Activated CD4-positive, alpha-beta T cell treated with anti-CD3 and anti-CD28 coated beads for 1 hour (primary cell): ENCODE results near the gene RABL2A.
"Not testable (repeated sequence)": the region's sequence is repeated elsewhere in the genome, so short reads cannot be mapped to it uniquely, and the experiment has no call there.

Experiments used
- DNase-seq: peaks from one replicate; pipeline ENCODE4 v3.0.0-alpha.2; 2020

The RABL2A gene

GRCh38 chr2:113626616-113627330, at the start of gene RABL2A:
Gene RABL2A (plus strand): TSS chr2:113627266. CDS start chr2:113628607, 1,341 bp downstream.
- DNase-seq: peak; percentile 83

DNA sequence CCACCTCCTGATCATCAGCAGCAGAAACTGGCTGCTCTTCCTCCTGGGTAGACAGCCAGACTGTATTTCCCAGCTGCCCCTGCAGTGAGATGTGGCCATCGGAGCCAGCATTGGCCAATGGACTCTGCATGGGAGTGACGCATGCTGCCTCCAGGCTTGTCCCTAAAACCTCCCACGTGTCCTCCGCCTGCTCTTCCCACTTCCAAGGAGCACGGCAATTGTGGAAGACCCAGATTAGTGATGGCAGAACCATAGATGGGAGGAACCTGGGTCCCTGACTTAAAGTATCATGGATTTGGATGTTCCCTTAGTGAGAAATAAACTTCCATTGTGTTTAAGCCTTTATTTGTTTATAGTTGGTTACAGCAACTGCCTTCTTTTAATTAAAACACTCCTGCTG, 48.6 kb upstream of the RABL2A start:
- not testable (repeated sequence) for DNase-seq

GRCh38 chr2:113582473-113582872, 44.6 kb upstream of the RABL2A start:
- not testable (repeated sequence) for DNase-seq

DNA sequence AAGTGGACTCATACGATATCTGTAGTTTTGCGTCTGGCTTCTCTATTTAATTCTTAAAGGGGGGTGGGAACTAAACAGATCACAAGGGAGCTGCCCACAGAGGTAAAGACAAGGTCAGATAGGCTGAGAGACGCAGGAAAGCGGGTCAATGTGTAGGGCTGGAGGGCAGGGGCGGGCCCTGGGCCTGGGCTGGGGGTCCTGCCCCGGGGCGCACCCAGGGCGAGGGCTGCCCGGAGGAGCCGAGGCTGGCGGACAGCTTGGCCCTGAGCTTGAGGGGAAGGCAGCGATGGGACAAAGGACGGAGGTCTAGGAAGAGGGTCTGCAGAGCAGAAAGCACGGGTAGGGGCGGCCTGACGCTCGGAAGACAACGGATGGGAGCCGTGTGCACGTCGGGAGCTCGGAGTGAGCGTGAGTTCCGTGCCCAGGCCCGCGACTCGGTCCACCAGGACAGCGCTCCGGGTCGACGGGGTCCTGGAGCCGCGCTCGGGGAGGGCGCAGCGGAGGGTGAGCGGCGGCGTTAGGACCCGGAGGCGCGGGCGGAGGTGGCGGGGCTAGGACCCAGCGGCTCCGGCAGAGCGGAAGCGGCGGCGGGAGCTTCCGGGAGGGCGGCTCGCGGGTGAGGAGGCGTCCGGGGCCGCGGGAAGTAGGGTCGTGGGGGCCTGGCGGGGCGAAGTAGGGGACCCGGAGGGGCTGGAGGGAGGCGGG, 43.4 kb upstream of the RABL2A start:
- DNase-seq: peak; percentile 72

- not testable (repeated sequence) for DNase-seq
These were observed 42.6 kb upstream of the RABL2A start for GRCh38 chr2:113584311-113585092.

DNA sequence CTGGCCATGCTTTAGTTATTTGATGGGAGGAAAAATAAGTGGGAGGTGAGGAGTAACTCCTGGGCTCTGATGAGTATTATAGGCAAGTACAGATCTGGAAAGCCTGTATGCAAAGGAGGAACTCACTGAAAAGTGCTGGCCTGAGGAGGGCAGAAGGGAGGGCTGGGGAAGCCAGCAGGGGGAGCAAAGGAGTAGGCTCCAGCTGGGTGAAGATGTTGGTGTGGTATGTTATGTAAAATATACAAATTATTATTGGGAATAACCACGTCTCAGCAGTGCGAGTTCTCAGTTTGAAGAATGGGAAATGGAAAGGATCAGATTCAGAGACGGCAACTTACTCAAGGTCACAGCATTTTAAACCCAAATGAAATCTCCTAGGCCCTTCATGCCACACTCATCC, 39.9 kb upstream of the RABL2A start:
- peak; percentile 40 for DNase-seq

- not testable (repeated sequence) for DNase-seq
These were observed 37.5 kb upstream of the RABL2A start for GRCh38 chr2:113589591-113589990.

- not testable (repeated sequence) for DNase-seq
These were observed 35.1 kb upstream of the RABL2A start for GRCh38 chr2:113591926-113592325.

DNA sequence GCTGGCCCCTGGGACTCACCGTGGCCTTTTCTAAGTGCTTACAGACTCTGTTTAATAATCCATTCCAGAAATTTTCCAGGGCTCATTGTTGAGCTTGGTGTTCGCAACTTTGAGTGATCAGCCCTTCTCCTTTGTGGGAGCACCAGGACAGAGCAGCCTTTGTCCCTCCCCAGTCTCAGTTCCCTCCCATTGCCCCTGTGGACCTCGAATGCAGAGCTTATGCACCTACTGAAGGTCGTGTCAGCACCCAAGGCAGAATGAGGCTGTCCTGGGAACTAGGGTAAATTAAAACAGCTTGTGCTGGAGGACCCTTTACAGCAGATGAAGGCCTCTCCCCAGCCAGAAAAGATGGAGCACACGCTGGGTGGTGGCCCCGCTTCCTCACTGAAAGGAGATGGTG, 33.8 kb upstream of the RABL2A start:
- not testable (repeated sequence) for DNase-seq

GRCh38 chr2:113595725-113596124, 31.3 kb upstream of the RABL2A start:
- DNase-seq: not testable (repeated sequence)

- not testable (repeated sequence) for DNase-seq
These were observed 29.9 kb upstream of the RABL2A start for GRCh38 chr2:113597164-113597563.

GRCh38 chr2:113597572-113597971, 29.5 kb upstream of the RABL2A start:
- DNase-seq: not testable (repeated sequence)

DNA sequence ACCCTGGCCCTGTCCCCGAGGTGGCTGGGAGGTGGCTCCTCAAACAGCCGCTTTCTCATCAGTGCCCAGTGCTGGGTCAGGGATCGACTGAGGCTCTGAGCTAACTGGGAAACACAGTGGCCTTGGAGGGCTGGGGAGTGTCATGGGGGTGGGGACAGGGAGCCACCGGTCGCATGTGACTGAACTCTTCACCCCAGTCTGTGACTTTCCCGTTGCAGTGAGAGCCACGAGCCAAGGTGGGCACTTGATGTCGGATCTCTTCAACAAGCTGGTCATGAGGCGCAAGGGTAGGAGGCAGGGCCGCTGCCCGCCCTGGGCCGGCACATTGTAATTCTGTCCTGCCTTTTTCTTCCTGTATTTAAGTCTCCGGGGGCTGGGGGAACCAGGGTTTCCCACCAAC, 28.9 kb upstream of the RABL2A start:
- not testable (repeated sequence) for DNase-seq

- DNase-seq: not testable (repeated sequence)
These were observed 28.3 kb upstream of the RABL2A start for GRCh38 chr2:113598738-113599137.

DNA sequence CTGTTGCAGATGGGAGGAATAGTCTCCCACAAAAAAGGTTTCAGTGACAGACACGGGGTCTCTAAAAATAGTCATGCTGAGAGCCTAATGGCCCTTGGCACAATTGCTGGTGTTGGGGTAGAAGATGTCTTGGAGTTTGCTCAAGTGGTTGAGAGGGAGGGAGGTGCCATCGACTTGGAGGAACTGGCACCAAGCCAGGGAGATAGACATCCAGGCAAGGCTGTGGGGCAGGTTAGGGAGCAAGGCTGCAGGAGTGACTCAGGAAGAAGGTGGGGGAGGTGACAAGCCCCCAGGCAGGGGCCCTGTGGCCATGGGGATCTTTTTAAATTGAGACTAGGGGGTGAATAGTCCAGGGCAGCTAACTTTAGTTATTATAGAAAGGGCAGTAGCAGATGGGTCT, 27.9 kb upstream of the RABL2A start:
- not testable (repeated sequence) for DNase-seq

DNA sequence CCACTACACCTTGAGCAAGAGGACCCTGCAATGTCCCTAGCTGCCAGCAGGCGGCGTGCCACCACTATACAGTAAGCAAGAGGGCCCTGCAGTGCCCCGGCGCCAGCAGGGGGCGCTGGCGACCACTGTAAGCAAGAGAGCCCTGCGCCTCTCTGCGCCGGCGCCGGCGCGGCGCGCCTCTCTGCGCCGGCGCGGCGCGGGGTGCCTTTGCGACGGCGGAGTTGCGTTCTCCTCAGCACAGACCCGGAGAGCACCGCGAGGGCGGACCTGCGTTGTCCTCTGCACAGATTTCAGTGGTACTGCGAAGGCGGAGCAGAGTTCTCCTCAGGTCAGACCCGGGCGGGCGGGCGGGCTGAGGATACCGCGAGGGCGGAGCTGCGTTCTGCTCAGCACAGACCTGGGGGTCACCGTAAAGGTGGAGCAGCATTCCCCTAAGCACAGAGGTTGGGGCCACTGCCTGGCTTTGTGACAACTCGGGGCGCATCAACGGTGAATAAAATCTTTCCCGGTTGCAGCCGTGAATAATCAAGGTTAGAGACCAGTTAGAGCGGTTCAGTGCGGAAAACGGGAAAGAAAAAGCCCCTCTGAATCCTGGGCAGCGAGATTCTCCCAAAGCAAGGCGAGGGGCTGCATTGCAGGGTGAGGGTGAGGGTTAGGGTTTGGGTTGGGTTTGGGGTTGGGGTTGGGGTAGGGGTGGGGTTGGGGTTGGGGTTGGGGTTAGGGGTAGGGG, 24.9 kb upstream of the RABL2A start:
- DNase-seq: not testable (repeated sequence)

- no peak for DNase-seq
These were observed 24.1 kb upstream of the RABL2A start for GRCh38 chr2:113602869-113603466.

DNA sequence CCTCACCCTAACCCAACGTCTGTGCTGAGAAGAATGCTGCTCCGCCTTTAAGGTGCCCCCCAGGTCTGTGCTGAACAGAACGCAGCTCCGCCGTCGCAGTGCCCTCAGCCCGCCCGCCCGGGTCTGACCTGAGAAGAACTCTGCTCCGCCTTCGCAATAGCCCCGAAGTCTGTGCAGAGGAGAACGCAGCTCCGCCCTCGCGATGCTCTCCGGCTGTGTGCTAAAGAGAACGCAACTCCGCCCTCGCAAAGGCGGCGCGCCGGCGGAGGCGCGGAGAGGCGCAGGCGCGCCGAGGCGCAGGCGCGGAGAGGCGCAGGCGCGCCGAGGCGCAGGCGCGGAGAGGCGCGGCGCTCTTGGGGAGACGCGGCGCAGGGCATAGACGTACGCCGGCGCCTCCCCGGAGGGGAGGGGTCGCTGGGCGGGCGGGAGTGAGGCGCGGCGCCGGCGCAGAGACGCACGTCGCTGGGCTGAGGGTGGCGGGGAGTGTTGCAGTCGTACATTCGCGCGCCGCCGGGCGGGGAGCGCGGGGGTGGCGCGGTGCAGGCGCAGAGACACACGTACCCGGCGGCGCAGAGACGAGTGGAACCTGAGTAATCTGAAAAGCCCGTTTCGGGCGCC, 23.5 kb upstream of the RABL2A start:
- peak; percentile 88 for DNase-seq

GRCh38 chr2:113604085-113604477, 23.0 kb upstream of the RABL2A start:
- peak; percentile 93 for DNase-seq

GRCh38 chr2:113604661-113605060, 22.4 kb upstream of the RABL2A start:
- DNase-seq: not testable (repeated sequence)

GRCh38 chr2:113606036-113606435, 21.0 kb upstream of the RABL2A start:
- not testable (repeated sequence) for DNase-seq

- DNase-seq: not testable (repeated sequence)
These were observed 17.2 kb upstream of the RABL2A start for GRCh38 chr2:113609822-113610221.
